ENCODE data around the gene KRTAP13-4. TPM values are rescaled to one million over a fixed set of nuclear protein-coding genes. Genes with fewer than 3 reads are reported as not detected.

Gene KRTAP13-4
- total and polyA plus RNA-seq, 2 of the 8 experiments (the other 6 are each of a cell fraction or from before 2014, with no cell fraction given), result 1.2 TPM; not detected in 1

GRCh38 chr21:30479259-30479658 lies 49.2 kb downstream of the KRTAP13-4 start:
- ChIA-PET POLR2A (ENCODE audit: partially characterized antibody) (no interaction called here), CTCF (ENCODE audit: partially characterized antibody) (interaction anchor here (1.1 to 2.1 kb wide), 2 partner anchors 15 to 27 kb away, joined by 3 to 8 read pairs; no protein-coding TSS in a partner anchor)
- TF ChIP-seq MAX (IDR thresholded peaks at IDR 0.05) (no peak), ASH2L (IDR thresholded peaks at IDR 0.05; ENCODE audit: low read length) (no peak), MAFK (IDR thresholded peaks at IDR 0.05; ENCODE audit: low read depth, low read length) (no peak), BCL11A (IDR thresholded peaks at IDR 0.05; ENCODE audit: low read depth in 2 of 2, low read length in 2 of 2) (no peak), TAF7 (optimal IDR thresholded peaks at IDR 0.05; ENCODE audit: borderline replicate concordance, low read depth, low read length) (no peak), ZNF274 (IDR thresholded peaks at IDR 0.05; ENCODE audit: borderline replicate concordance, extremely low read depth, low read length) (no peak), CTCF (IDR thresholded peaks at IDR 0.05; ENCODE audit: control extremely low read depth in 1 of 3, insufficient read depth in 1 of 3, low read depth in 1 of 3, low read length in 3 of 3) (no peak), GTF2F1 (IDR thresholded peaks at IDR 0.05; ENCODE audit: borderline replicate concordance, low read depth, low read length) (no peak), TCF12 (IDR thresholded peaks at IDR 0.05; ENCODE audit: low read depth, low read length) (no peak), BRCA1 (IDR thresholded peaks at IDR 0.05; ENCODE audit: low read depth, low read length) (no peak), KDM4A (IDR thresholded peaks at IDR 0.05; ENCODE audit: low read depth, low read length, severe bottlenecking) (no peak), BACH1 (IDR thresholded peaks at IDR 0.05; ENCODE audit: low read length) (no peak), EGR1 (IDR thresholded peaks at IDR 0.05; ENCODE audit: borderline replicate concordance, low read depth, low read length) (no peak)

More at GRCh38 chr21:30479259-30479658, 49.2 kb downstream of the KRTAP13-4 start:
- H2AFZ ChIP-seq (ENCODE audit: low read length), result no peak overlapping the region
- H3K27ac ChIP-seq (ENCODE audit: low read depth, low read length), result no peak overlapping the region
- H3K79me1 ChIP-seq (ENCODE audit: low read depth, low read length), result no peaks in the 10 kb centered on the region
- H3K4me2 ChIP-seq (ENCODE audit: insufficient read depth in 1 of 2, low read depth in 2 of 2, low read length in 2 of 2), result no peak overlapping the region
- no peak overlapping the region for H3K4ac ChIP-seq (replicated peaks; ENCODE audit: insufficient read length, low read depth, low read length)
- H2BK15ac ChIP-seq (ENCODE audit: low read length), result no peak overlapping the region
- H4K91ac ChIP-seq (replicated peaks; ENCODE audit: insufficient read length, low read length), result no peak overlapping the region
- WGBS, 2 experiments (ENCODE audit: extremely low coverage in 1 of 2, insufficient coverage in 1 of 2, insufficient read length in 1 of 2, insufficient replicate concordance in 2 of 2, low coverage in 1 of 2, low lambda C conversion rate in 2 of 2, missing lambda C conversion rate in 1 of 2), result 92% methylated on average over 4 of the region's 4 CpGs; no CpG with 5 or more reads in 1 of the 2 experiments
- no peak overlapping the region for H2BK5ac ChIP-seq (ENCODE audit: low read depth, low read length)
- H3K18ac ChIP-seq (ENCODE audit: extremely low read depth, low read length), result no peak overlapping the region
- no peaks in the 10 kb centered on the region for H3K4me1 ChIP-seq (replicated peaks in 1 of 4; ENCODE audit: control insufficient read depth in 3 of 4, insufficient read depth in 4 of 4, low read length in 3 of 4)
- no peak for FAIRE-seq
- H3K23me2 ChIP-seq (ENCODE audit: low read depth, low read length), result no peaks in the 10 kb centered on the region
- H4K20me1 ChIP-seq (replicated peaks in 1 of 2; ENCODE audit: control insufficient read depth in 1 of 2, insufficient read depth in 2 of 2, low read length in 2 of 2), result no peaks in the 10 kb centered on the region
- no peak overlapping the region for H4K5ac ChIP-seq (ENCODE audit: insufficient read length, low read depth, low read length)
- H2BK120ac ChIP-seq (replicated peaks; ENCODE audit: low read depth, low read length), result no peak overlapping the region
- no peak overlapping the region for H3K4me3 ChIP-seq (ENCODE audit: extremely low read depth in 1 of 4, insufficient read depth in 2 of 4, low read depth in 3 of 4, low read length in 4 of 4)
- no peak for DNase-seq (ENCODE audit: low read depth in 1 of 2, low spot score in 2 of 2)
- H3K36me3 ChIP-seq (ENCODE audit: control insufficient read depth in 2 of 4, insufficient read depth in 4 of 4, low read length in 3 of 4), result no peaks in the 10 kb centered on the region
- H2BK20ac ChIP-seq (ENCODE audit: low read length), result no peak overlapping the region
- H2BK12ac ChIP-seq (ENCODE audit: low read depth, low read length), result no peak overlapping the region
- H3K27me3 ChIP-seq (replicated peaks in 1 of 4; ENCODE audit: control insufficient read depth in 3 of 4, extremely low read depth in 1 of 4, insufficient read depth in 3 of 4, low read length in 3 of 4), result no peaks in the 10 kb centered on the region
- H2AK5ac ChIP-seq (ENCODE audit: low read depth, low read length), result no peak overlapping the region
- no peak overlapping the region for H4K8ac ChIP-seq (ENCODE audit: extremely low read depth, insufficient read depth, low read length)
- H3K9ac ChIP-seq (replicated peaks in 1 of 4; ENCODE audit: extremely low read depth in 1 of 4, low read depth in 3 of 4, low read length in 3 of 4), result no peak overlapping the region
- H3K56ac ChIP-seq (replicated peaks; ENCODE audit: insufficient read length, low read depth, low read length), result no peak overlapping the region
- H3K9me3 ChIP-seq (ENCODE audit: insufficient read depth in 2 of 2, low read depth in 1 of 2, low read length in 1 of 2), result no peaks in the 10 kb centered on the region
- H3K23ac ChIP-seq (ENCODE audit: insufficient read length), result no peak overlapping the region
- H3K79me2 ChIP-seq (ENCODE audit: control insufficient read depth in 1 of 2, insufficient read depth in 2 of 2, low read length in 2 of 2), result no peaks in the 10 kb centered on the region
- no peak overlapping the region for H3K14ac ChIP-seq (ENCODE audit: insufficient read length)

All from H1 (cell line).